Measurements from ENCODE around the gene TIPARP. TPM values are rescaled to one million over a fixed set of nuclear protein-coding genes. Genes with fewer than 3 reads are reported as not detected.

Gene TIPARP
- total and polyA plus RNA-seq, 2 donors: 14.3 to 30.3 TPM

DNA sequence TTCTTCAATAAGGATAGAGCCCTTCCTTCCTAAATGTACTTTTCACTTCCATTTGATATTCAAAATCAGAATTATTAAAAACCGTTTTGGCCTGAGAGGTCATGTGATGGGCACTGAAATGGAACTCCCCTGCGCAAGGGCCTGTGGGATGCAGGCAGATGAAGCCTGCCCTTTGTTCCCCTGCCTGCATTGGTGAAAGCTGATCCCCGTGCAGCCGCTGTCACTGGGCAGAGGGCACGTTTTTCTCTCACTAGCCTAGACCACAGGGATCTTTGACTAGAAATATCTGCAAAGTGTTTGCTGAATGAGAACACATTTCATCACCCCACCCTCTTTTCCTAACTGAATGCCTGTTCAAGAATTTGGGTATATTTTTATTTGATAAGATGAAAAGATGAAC, 74.9 kb downstream of the TIPARP start:
- Histone ChIP-seq H3K27me3 (ENCODE audit: control insufficient read depth in 2 of 2, insufficient read depth in 1 of 2, low read length in 1 of 2) (peaks cover 0 to 6% of the 10 kb centered on the region in 2 donors), H3K4me3 (ENCODE audit: low read length in 2 of 2) (no peak overlapping the region), H3K9me3 (ENCODE audit: control insufficient read depth in 2 of 2, insufficient read depth in 1 of 2, low read length in 1 of 2) (peaks cover 0 to 8% of the 10 kb centered on the region in 2 donors), H3K27ac (ENCODE audit: low read depth in 1 of 2, low read length in 1 of 2) (no peak overlapping the region), H3K4me1 (ENCODE audit: control insufficient read depth in 2 of 2, insufficient read depth in 2 of 2, low read length in 2 of 2) (no peaks in the 10 kb centered on the region), H3K36me3 (ENCODE audit: control insufficient read depth in 2 of 2, insufficient read depth in 2 of 2, low read length in 1 of 2) (no peaks in the 10 kb centered on the region)
- WGBS: 94% methylated on average over 5 of the region's 5 CpGs
- no peak for DNase-seq (ENCODE audit: low read depth in 6 of 9, low spot score in 9 of 9)

GRCh38 chr3:156750191-156750873, 75.9 kb downstream of the TIPARP start:
- DNase-seq (ENCODE audit: low read depth in 6 of 9, low spot score in 9 of 9): no peak
- no peak overlapping the region for H3K27ac ChIP-seq (ENCODE audit: low read depth in 1 of 2, low read length in 1 of 2)
- no peak overlapping the region for H3K4me3 ChIP-seq (ENCODE audit: low read length in 2 of 2)
- no peaks in the 10 kb centered on the region for H3K4me1 ChIP-seq (ENCODE audit: control insufficient read depth in 2 of 2, insufficient read depth in 2 of 2, low read length in 2 of 2)
- no peaks in the 10 kb centered on the region for H3K36me3 ChIP-seq (ENCODE audit: control insufficient read depth in 2 of 2, insufficient read depth in 2 of 2, low read length in 1 of 2)
- H3K27me3 ChIP-seq (ENCODE audit: control insufficient read depth in 2 of 2, insufficient read depth in 1 of 2, low read length in 1 of 2): peaks cover 0 to 6% of the 10 kb centered on the region in 2 donors
- 57% methylated on average over 3 of the region's 3 CpGs for whole genome bisulfite sequencing
- peaks cover 0 to 8% of the 10 kb centered on the region in 2 donors for H3K9me3 ChIP-seq (ENCODE audit: control insufficient read depth in 2 of 2, insufficient read depth in 1 of 2, low read length in 1 of 2)

GRCh38 chr3:156750874-156751245, 76.5 kb downstream of the TIPARP start:
- H3K27me3 ChIP-seq (ENCODE audit: control insufficient read depth in 2 of 2, insufficient read depth in 1 of 2, low read length in 1 of 2): peaks cover 0 to 6% of the 10 kb centered on the region in 2 donors
- no peak overlapping the region for H3K4me3 ChIP-seq (ENCODE audit: low read length in 2 of 2)
- no peaks in the 10 kb centered on the region for H3K36me3 ChIP-seq (ENCODE audit: control insufficient read depth in 2 of 2, insufficient read depth in 2 of 2, low read length in 1 of 2)
- H3K9me3 ChIP-seq (ENCODE audit: control insufficient read depth in 2 of 2, insufficient read depth in 1 of 2, low read length in 1 of 2): peaks cover 0 to 8% of the 10 kb centered on the region in 2 donors
- no peak overlapping the region for H3K27ac ChIP-seq (ENCODE audit: low read depth in 1 of 2, low read length in 1 of 2)
- 90% methylated on average over 4 of the region's 4 CpGs for WGBS
- H3K4me1 ChIP-seq (ENCODE audit: control insufficient read depth in 2 of 2, insufficient read depth in 2 of 2, low read length in 2 of 2): no peaks in the 10 kb centered on the region
- DNase-seq (ENCODE audit: low read depth in 6 of 9, low spot score in 9 of 9): no peak

DNA sequence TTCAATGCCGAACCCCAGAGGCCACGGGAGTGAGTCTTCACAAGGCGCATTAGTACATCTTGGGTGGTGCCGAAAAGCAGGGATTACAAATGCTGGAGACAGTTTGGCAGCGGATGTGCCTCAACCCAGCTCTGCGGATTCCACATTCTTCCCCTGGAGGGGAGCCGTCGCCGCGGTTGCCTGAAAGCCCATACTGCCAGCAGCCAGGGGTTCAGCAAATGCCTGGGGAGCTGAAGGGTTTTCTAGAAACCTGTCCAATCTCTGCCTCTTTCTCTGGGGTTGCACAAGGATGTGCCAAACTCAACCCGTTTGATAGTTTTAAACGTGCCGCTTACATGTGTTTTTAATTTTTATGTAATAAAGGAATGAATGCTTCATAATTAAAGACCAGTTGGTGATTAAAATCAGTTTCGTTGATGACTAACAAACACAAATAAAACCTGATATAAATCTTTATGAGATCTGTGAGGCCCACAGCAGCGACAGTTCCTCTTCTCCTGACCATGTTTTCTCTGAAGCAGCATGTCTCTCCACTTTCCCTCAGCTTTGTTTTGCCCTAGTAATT, 77.2 kb downstream of the TIPARP start:
- Histone ChIP-seq H3K4me1 (ENCODE audit: control insufficient read depth in 2 of 2, insufficient read depth in 2 of 2, low read length in 2 of 2) (no peaks in the 10 kb centered on the region), H3K27ac (ENCODE audit: low read depth in 1 of 2, low read length in 1 of 2) (no peak overlapping the region), H3K36me3 (ENCODE audit: control insufficient read depth in 2 of 2, insufficient read depth in 2 of 2, low read length in 1 of 2) (no peaks in the 10 kb centered on the region), H3K9me3 (ENCODE audit: control insufficient read depth in 2 of 2, insufficient read depth in 1 of 2, low read length in 1 of 2) (peaks cover 0 to 6% of the 10 kb centered on the region in 2 donors), H3K4me3 (ENCODE audit: low read length in 2 of 2) (no peak overlapping the region), H3K27me3 (ENCODE audit: control insufficient read depth in 2 of 2, insufficient read depth in 1 of 2, low read length in 1 of 2) (peaks cover 0 to 6% of the 10 kb centered on the region in 2 donors)
- DNase-seq (ENCODE audit: low read depth in 6 of 9, low spot score in 9 of 9): no peak
- 72% methylated on average over 15 of the region's 15 CpGs for WGBS

Other genes with a start within 250 kb of the TIPARP start
- gene SSR3, start 119.5 kb upstream of the TIPARP start, total RNA-seq: 79.1 TPM
- 83.6 TPM for gene SSR3, start 119.5 kb upstream of the TIPARP start, polyA plus RNA-seq
- gene LEKR1, start 151.8 kb downstream of the TIPARP start, total RNA-seq: 1.7 TPM
- gene LEKR1, start 151.8 kb downstream of the TIPARP start, polyA plus RNA-seq: 1.0 TPM

Measured in thymus (tissue), 11 donors.